EH (cell line): Measurements from ENCODE around the gene WDPCP.
"Not testable (repeated sequence)": the region's sequence is repeated elsewhere in the genome, so short reads cannot be mapped to it uniquely, and the experiment has no call there.

Experiments used
- DNase-seq: peaks from one replicate; pipeline ENCODE4 v3.0.0-alpha.2; 2015; ENCODE audit warnings: low read depth

WDPCP gene

GRCh38 chr2:63101954-63102353, 486.3 kb downstream of the WDPCP start:
- no peak for DNase-seq

- no peak for DNase-seq
These were observed 489.2 kb downstream of the WDPCP start for GRCh38 chr2:63099032-63099431.

DNA sequence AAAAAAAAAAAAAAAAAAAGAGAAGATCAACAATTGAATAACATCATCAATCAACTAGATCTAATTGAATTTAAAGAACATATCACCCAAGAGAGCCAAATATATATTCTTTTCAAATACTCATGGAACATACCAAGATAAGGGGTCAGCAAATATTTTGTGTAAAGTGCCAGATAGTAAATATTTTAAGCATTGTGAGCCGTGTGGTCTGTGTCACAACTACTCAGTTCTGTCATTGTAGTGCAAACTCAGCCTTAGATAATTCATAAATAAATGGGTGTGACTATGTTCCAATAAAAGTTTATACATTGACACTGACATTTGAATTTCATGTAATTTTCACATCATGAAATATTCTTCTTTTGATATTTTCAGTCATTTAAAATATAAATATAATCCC, 491.8 kb downstream of the WDPCP start:
- DNase-seq = no peak

DNA sequence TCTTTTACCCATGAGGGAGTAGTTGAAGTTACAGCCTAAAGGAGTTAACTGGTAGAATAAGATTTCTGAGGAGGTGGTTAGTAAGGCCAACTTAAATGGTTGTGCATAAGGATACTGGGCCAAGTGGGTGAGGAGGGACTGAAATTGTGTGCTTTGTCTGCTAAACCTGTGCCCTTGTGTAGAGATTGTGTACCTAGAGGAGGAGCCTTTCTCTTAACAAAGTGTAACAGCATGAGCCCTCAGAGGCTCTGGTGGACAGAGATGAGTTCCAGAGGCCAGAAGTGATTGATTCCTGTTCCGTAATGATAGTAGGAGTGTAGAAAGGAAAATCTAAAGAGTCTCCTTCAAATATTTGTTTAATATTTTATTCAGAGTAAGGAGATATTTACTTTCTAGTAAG, 494.8 kb downstream of the WDPCP start:
- DNase-seq = no peak

- no peak for DNase-seq
These were observed 495.4 kb downstream of the WDPCP start for GRCh38 chr2:63092857-63093256.

DNA sequence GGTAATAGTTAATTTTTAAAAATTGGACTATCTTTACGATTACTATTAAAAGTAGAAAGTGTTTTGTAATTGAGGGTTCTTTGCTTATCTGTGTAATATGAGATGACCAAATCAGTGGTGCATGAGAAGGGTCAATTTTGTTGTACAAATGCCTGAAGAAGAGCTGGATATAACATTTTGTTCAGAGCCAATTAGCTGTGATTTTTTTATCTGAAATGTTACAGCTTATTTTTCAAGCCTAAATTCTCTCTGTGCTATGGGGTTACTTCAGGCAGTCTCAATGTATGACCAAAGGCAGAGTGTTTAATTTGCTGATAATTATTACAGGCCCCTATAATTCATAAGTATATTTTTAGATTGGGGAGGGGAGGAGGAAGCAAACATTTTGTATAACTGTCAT, 495.9 kb downstream of the WDPCP start:
- DNase-seq = no peak

- DNase-seq = no peak
These were observed 501.6 kb downstream of the WDPCP start for GRCh38 chr2:63086687-63087086.

GRCh38 chr2:63081404-63081803, 506.9 kb downstream of the WDPCP start:
- DNase-seq = no peak

DNA sequence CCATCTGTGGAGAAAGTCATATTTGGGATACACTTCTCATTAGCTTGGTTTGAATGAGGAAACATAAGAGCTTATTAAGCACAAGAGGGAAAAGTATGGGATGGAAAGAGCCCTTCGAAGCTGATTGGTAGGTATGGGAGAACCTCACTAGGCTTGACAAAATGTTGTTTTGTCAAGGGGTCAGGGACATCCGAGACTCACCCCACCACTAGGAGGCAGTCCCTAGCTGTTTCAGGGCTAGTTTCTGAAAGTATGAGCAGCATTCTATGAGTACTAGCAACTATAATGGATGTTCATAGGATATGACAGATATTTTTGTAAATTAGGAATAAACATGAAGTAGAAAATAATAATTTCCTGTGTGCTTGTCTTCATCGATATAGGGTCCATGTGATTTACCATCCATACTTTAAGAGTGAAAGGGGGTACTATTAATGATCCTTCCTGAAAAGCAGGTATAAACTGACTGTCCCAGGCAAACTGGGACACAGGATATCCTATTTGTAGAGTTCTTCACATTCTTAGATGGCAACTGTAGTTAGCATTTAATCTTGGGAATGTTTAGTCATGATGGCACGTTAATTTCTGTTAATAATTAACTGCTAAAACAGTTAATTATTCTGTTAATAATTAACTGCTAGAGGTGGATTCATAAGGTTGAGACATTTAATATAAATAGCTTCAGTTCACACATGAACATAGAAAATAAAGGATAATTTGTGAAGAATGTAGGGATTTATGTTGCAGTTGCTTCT, 509.2 kb downstream of the WDPCP start:
- DNase-seq = peak; percentile 17

- not testable (repeated sequence) for DNase-seq
These were observed 513.9 kb downstream of the WDPCP start for GRCh38 chr2:63074399-63074798.

DNA sequence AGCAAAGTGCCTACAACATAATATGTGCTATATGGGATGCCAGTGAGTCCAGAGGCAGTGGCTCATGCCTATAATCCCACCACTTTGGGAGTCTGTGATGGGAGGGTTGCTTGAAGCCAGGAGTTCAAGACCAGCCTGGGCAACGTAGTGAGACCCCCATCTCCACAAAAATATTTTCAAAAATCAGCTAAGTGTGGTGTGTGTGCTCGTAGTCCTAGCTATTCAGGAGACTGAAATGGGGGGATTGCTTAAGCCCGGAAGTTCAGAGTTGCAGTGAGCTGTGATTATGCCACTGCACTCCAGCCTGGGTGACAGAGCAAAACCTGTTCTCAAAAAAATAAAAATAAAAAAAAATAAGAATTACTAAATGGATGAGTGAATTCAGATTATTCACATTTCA, 514.3 kb downstream of the WDPCP start:
- DNase-seq = no peak

GRCh38 chr2:63071664-63072063, 516.6 kb downstream of the WDPCP start:
- no peak for DNase-seq
